Activated CD8-positive, alpha-beta T cell treated with anti-CD3 and anti-CD28 coated beads, Interleukin-2, amount 10 ng/mL, durations not matched to agents 7 days and 5 days (primary cell): ENCODE measurements around the gene PDC. TPM values are rescaled to one million over a fixed set of nuclear protein-coding genes. Genes with fewer than 3 reads are reported as not detected.
"Not testable (repeated sequence)": the region's sequence is repeated elsewhere in the genome, so short reads cannot be mapped to it uniquely, and the experiment has no call there.

Experiments
- ATAC-seq: fragments of 150-1000 bp; cut with Tn5 transposase; one replicate; pipeline ENCODE4 v1.10.0; 2021; ENCODE audit warnings: moderate library complexity
- CTCF ChIA-PET: fragments of 350-600 bp; sonication (Branson Sonifier 250); formaldehyde crosslinking; loops from one replicate; lab custom pipeline; 2021; ENCODE audit warnings: antibody characterized with exemption; lab: Charles Lee
- POLR2A ChIA-PET: fragments of 350-600 bp; sonication (Branson Sonifier 250); formaldehyde crosslinking; loops from one replicate; lab custom pipeline; 2021; ENCODE audit warnings: antibody characterized with exemption; lab: Charles Lee
- DNase-seq: peaks from one replicate; pipeline ENCODE4 v3.0.0-alpha.2; 2020
- H3K27ac Mint-ChIP-seq: one replicate; pipeline ENCODE4 v1.8.0; 2021; ENCODE audit warnings: mild to moderate bottlenecking, mixed read lengths
- H3K27me3 Mint-ChIP-seq: one replicate; pipeline ENCODE4 v1.8.0; 2021; ENCODE audit warnings: low read depth, mixed read lengths
- H3K36me3 Mint-ChIP-seq: one replicate; pipeline ENCODE4 v1.8.0; 2021; ENCODE audit warnings: low read depth, mixed read lengths
- H3K4me1 Mint-ChIP-seq: one replicate; pipeline ENCODE4 v1.8.0; 2021; ENCODE audit warnings: low read depth, mixed read lengths
- H3K4me3 Mint-ChIP-seq: one replicate; pipeline ENCODE4 v1.8.0; 2021; ENCODE audit warnings: mild to moderate bottlenecking, mixed read lengths
- H3K9me3 Mint-ChIP-seq: one replicate; pipeline ENCODE4 v1.8.0; 2022; ENCODE audit warnings: mixed read lengths; ENCODE audit not compliant: insufficient read depth
- total RNA-seq, 2 experiments: library from RNA; stranded (reverse); gene quantifications; one replicate each; pipeline ENCODE4 v1.2.3, GENCODE V29; 2021

PDC gene
- total RNA-seq, 2 experiments from 2014 or later = not detected

DNA sequence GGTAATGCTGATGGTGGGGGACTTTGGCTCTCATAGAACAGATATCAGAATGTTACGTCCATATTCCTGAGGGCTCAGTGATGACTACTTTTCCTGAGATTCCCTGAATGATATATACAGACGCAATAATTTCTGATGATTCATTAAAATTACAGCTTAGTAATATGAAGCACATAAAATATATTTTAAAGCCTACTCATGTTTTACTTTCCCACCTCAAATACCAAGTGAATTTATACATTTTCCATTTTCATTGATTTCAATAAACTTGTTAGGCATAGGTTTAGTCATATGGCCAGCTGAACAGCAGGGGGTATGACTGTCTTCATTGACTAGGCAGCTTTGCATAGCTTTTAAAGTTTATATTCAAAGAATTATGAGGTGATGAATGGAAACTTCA is 26.2 kb upstream of the PDC start:
- no peaks in the 10 kb centered on the region for H3K36me3 Mint-ChIP-seq

GRCh38 chr1:186486061-186486460 is 25.1 kb upstream of the PDC start:
- Mint-ChIP-seq H3K27me3 (peaks cover 6% of the 10 kb centered on the region), H3K9me3 (no peaks in the 10 kb centered on the region), H3K4me1 (no peaks in the 10 kb centered on the region), H3K4me3 (no peak overlapping the region), H3K36me3 (no peaks in the 10 kb centered on the region), H3K27ac (no peak overlapping the region)
- ChIA-PET POLR2A (no interaction called here), CTCF (no interaction called here)
- no peak for ATAC-seq
- DNase-seq = no peak

More for the DNA sequence above, 26.2 kb upstream of the PDC start:
- DNase-seq (no peak), ATAC-seq (no peak)
- Mint-ChIP-seq H3K4me1 (no peaks in the 10 kb centered on the region), H3K4me3 (no peak overlapping the region), H3K27ac (no peak overlapping the region), H3K9me3 (no peaks in the 10 kb centered on the region), H3K27me3 (peaks cover 6% of the 10 kb centered on the region)
- CTCF ChIA-PET = interaction anchor here (1.5 kb wide), 1 partner anchor 9 kb away, joined by 4 read pairs; no protein-coding TSS in a partner anchor
- POLR2A ChIA-PET = no interaction called here

DNA sequence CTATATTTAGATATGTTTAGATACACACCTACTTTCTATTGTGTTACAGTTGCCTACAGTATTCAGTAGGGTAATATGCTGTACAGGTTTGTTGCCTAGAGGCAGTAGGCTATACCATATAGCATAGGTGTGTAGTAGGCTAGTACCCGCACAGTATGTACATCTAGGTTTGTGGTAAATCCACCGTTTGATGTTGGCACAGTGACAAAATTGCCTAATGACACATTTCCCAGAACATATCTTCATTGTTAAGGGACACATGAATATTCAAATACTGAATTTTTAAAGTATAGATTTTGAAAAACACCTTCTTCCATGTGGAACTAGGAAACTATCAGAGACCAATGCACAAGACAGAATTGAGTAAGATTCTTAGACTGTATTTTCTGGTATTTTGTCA is 22.6 kb upstream of the PDC start:
- H3K9me3 Mint-ChIP-seq = no peaks in the 10 kb centered on the region
- POLR2A ChIA-PET = no interaction called here
- ATAC-seq (no peak), DNase-seq (no peak)
- peaks cover 8% of the 10 kb centered on the region for H3K27me3 Mint-ChIP-seq
- H3K36me3 Mint-ChIP-seq = no peaks in the 10 kb centered on the region
- H3K27ac Mint-ChIP-seq = no peak overlapping the region
- H3K4me1 Mint-ChIP-seq = no peaks in the 10 kb centered on the region
- no peak overlapping the region for H3K4me3 Mint-ChIP-seq
- CTCF ChIA-PET = interaction anchor here (0.7 kb wide), 1 partner anchor 56 kb away, joined by 3 read pairs; no protein-coding TSS in a partner anchor

- Mint-ChIP-seq H3K27ac (no peak overlapping the region), H3K4me3 (no peak overlapping the region), H3K9me3 (no peaks in the 10 kb centered on the region), H3K27me3 (peaks cover 8% of the 10 kb centered on the region), H3K36me3 (no peaks in the 10 kb centered on the region), H3K4me1 (no peaks in the 10 kb centered on the region)
- ChIA-PET CTCF (interaction anchor here (0.6 to 1.8 kb wide), 8 partner anchors 10 to 504 kb away, joined by 3 to 5 read pairs (median 4); no protein-coding TSS in a partner anchor), POLR2A (no interaction called here)
- ATAC-seq (peak; percentile 58), DNase-seq (peak; percentile 63)
These were observed 21.8 kb upstream of the PDC start for GRCh38 chr1:186482661-186483255.

DNA sequence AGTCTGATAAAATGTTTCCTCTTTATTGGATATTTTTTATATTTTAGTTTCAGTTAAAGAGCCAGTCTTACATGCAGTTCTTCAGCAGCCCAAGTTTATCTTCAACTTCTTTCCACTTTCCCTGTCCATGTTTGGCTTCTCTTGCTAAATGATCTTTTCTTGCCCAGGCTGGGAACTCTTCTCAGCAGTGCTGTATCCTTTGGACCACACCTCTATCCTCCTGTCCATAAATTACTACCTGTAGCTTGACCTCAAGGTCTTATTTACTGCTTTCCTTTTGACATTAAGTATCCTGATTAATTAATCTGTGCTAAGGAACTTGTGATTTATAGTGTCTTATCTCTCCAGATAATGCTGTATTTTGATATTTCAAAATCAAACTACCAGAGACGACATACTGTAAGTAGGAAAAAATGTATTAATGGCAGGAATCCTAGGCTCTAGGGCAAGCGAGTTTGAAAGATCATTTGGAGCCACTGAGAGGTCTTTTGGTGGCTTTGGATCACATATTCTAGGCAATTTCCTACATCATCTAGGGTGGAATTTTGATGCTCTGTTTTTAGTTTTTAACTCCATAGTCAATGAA is 20.5 kb upstream of the PDC start:
- no peak overlapping the region for H3K27ac Mint-ChIP-seq
- H3K4me3 Mint-ChIP-seq = no peak overlapping the region
- CTCF ChIA-PET = interaction anchor here (1.7 to 1.8 kb wide), 2 partner anchors 74 to 505 kb away, joined by 5 read pairs; no protein-coding TSS in a partner anchor
- DNase-seq (no peak), ATAC-seq (no peak)
- H3K4me1 Mint-ChIP-seq = no peaks in the 10 kb centered on the region
- peaks cover 8% of the 10 kb centered on the region for H3K27me3 Mint-ChIP-seq
- H3K9me3 Mint-ChIP-seq = no peaks in the 10 kb centered on the region
- H3K36me3 Mint-ChIP-seq = no peaks in the 10 kb centered on the region
- POLR2A ChIA-PET = no interaction called here

GRCh38 chr1:186479162-186479561 is 18.2 kb upstream of the PDC start:
- ChIA-PET CTCF (interaction anchor here (0.6 kb wide), 1 partner anchor 73 kb away, joined by 3 read pairs; no protein-coding TSS in a partner anchor), POLR2A (no interaction called here)
- no peaks in the 10 kb centered on the region for H3K4me1 Mint-ChIP-seq
- H3K4me3 Mint-ChIP-seq = no peak overlapping the region
- ATAC-seq (no peak), DNase-seq (no peak)
- no peaks in the 10 kb centered on the region for H3K36me3 Mint-ChIP-seq
- peaks cover 4% of the 10 kb centered on the region for H3K27me3 Mint-ChIP-seq
- no peak overlapping the region for H3K27ac Mint-ChIP-seq
- no peaks in the 10 kb centered on the region for H3K9me3 Mint-ChIP-seq

DNA sequence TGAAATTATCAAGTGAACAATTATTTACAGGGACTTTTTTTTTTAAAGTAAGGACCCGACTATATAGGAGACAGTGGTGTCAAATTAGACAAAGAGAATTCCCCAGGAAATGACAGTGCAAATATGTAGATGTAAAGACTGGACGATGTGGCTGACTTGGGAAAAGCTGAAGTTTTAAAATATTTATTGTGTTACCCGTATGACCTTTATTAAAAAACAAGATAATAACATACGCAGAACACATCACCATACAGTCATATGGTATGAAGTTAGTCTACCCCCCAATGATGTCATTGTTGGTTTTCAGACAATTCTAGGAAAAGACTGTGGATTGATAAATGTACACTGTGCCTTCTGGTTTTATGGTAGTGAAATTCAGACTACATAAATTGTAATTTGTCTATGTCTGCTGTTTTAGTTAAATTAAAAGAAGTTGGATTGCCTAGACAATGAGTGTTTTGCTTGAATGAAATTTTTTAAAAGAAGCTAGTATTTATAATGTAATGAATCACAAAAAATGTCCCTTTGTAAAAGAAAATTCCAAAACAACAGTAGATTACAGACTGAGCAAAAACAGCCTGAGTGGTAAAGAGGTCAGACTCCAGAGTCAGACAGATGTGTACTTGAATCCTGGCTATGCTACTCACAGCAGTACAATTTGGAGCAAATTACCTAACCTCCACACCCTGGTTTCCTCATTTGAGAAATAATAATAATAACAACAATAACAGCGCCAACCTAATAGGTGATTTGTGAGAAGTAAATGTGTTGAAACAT is 15.5 kb upstream of the PDC start:
- POLR2A ChIA-PET = no interaction called here
- H3K4me1 Mint-ChIP-seq = no peaks in the 10 kb centered on the region
- H3K9me3 Mint-ChIP-seq = no peaks in the 10 kb centered on the region
- no peak for ATAC-seq
- H3K27me3 Mint-ChIP-seq = peaks cover 4% of the 10 kb centered on the region
- CTCF ChIA-PET = no interaction called here
- H3K36me3 Mint-ChIP-seq = no peaks in the 10 kb centered on the region
- H3K27ac Mint-ChIP-seq = no peak overlapping the region
- DNase-seq = no peak
- no peak overlapping the region for H3K4me3 Mint-ChIP-seq

GRCh38 chr1:186474208-186474607 is 13.3 kb upstream of the PDC start:
- ChIA-PET POLR2A (no interaction called here), CTCF (no interaction called here)
- no peaks in the 10 kb centered on the region for H3K36me3 Mint-ChIP-seq
- peaks cover 6% of the 10 kb centered on the region for H3K27me3 Mint-ChIP-seq
- ATAC-seq (no peak), DNase-seq (no peak)
- no peaks in the 10 kb centered on the region for H3K4me1 Mint-ChIP-seq
- no peak overlapping the region for H3K4me3 Mint-ChIP-seq
- no peaks in the 10 kb centered on the region for H3K9me3 Mint-ChIP-seq
- no peak overlapping the region for H3K27ac Mint-ChIP-seq

GRCh38 chr1:186473047-186473446 is 12.1 kb upstream of the PDC start:
- POLR2A ChIA-PET = no interaction called here
- DNase-seq = no peak
- no peak for ATAC-seq

DNA sequence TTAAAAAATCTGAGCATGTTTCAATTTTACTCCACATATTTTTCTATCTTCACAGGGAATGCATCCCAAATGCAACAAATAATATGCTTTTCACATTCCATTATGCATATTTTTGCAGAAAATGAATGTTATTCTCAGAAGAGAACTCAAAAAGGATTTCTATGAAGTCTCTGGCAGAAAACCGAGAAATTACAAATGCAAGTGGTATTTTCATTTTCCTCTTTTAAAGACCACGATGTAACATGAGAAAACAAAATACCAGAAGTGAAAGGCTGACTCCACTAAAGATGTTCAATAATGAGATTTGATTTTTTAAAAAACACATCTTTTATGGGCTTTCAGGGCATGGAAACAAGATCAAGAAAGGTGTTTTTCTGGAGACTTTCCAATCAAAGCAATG is 5.0 kb upstream of the PDC start:
- Mint-ChIP-seq H3K4me3 (no peak overlapping the region), H3K4me1 (no peaks in the 10 kb centered on the region), H3K9me3 (no peaks in the 10 kb centered on the region), H3K27ac (no peak overlapping the region), H3K27me3 (peaks cover 11% of the 10 kb centered on the region), H3K36me3 (no peaks in the 10 kb centered on the region)
- ATAC-seq = no peak
- CTCF ChIA-PET = no interaction called here
- POLR2A ChIA-PET = no interaction called here
- no peak for DNase-seq

More at GRCh38 chr1:186473047-186473446, 12.1 kb upstream of the PDC start:
- Mint-ChIP-seq H3K36me3 (no peaks in the 10 kb centered on the region), H3K4me3 (no peak overlapping the region), H3K27me3 (peaks cover 4% of the 10 kb centered on the region), H3K27ac (no peak overlapping the region), H3K9me3 (no peaks in the 10 kb centered on the region), H3K4me1 (no peaks in the 10 kb centered on the region)
- CTCF ChIA-PET = interaction anchor here (0.6 to 1.2 kb wide), 2 partner anchors 9 to 20 kb away, joined by 3 read pairs; no protein-coding TSS in a partner anchor

GRCh38 chr1:186465491-186465890 is 4.6 kb upstream of the PDC start:
- H3K9me3 Mint-ChIP-seq, H3K36me3 Mint-ChIP-seq, ATAC-seq, DNase-seq, H3K4me3 Mint-ChIP-seq, CTCF ChIA-PET, H3K4me1 Mint-ChIP-seq, POLR2A ChIA-PET, H3K27ac Mint-ChIP-seq: not testable (repeated sequence)
- peaks cover 11% of the 10 kb centered on the region for H3K27me3 Mint-ChIP-seq

DNA sequence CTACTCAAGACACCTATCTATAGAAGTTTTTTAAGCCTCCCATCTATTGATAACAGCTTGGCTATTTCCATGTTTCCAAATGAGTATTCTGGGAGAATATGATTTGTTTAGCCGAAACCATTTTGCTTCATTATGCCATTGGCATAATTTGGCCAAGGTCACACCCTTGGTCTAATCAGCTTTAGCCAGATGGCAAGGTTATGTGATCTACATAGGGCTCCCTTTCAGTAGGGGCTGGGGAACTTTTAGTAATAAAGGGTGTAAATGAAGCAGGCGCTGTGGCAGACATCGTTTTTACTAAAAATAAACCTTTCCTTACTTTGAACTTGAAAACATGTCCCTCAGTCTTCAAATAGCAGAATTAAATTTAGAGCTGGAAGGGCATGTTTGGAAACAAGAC is 3.0 kb upstream of the PDC start:
- H3K36me3 Mint-ChIP-seq = no peaks in the 10 kb centered on the region
- H3K4me3 Mint-ChIP-seq = no peak overlapping the region
- H3K27ac Mint-ChIP-seq = no peak overlapping the region
- ATAC-seq (no peak), DNase-seq (no peak)
- ChIA-PET POLR2A (no interaction called here), CTCF (no interaction called here)
- no peaks in the 10 kb centered on the region for H3K4me1 Mint-ChIP-seq
- peaks cover 11% of the 10 kb centered on the region for H3K27me3 Mint-ChIP-seq
- H3K9me3 Mint-ChIP-seq = no peaks in the 10 kb centered on the region
